ENCODE measurements around the gene SHROOM1.

The SHROOM1 gene

DNA sequence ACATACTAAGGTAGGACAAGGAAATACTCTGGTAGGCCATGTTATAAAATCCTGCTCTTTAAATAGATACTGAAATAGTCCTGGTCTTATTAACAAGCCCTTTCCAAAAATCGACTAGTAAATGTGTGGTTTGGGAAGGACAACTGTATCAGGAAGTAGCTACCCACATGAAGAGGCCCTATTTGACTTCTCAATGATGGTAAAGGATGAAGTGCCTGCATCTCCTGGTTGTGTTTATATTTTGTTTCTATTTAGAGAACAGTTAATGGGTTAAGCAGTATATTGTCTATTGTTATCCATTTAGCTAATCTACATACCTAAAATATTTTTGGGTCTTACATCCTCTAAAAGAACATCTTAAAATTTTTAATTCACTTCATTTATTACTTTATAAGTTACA lies 23.3 kb upstream of the SHROOM1 start:
- DNase-seq (ENCODE audit: low spot score), result no peak

DNA sequence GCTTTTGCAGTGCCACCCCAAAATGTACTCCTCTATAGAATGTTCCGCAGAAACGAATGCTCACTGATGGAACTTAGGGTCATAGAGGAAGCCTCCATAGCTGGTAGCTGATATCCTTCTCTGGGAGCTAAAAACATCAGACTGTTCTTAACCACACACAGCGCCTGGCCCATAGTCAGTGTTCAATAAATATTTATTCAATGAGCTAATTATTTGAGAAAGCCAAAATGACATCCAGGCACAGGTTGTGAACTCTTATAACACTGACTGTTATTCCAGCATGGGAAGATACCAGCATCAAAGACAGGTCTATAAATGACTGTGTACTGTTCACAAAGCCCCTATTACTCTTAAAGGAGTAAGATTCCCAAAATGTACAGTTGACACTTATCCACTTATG lies 22.9 kb upstream of the SHROOM1 start:
- DNase-seq (ENCODE audit: low spot score), result no peak

DNA sequence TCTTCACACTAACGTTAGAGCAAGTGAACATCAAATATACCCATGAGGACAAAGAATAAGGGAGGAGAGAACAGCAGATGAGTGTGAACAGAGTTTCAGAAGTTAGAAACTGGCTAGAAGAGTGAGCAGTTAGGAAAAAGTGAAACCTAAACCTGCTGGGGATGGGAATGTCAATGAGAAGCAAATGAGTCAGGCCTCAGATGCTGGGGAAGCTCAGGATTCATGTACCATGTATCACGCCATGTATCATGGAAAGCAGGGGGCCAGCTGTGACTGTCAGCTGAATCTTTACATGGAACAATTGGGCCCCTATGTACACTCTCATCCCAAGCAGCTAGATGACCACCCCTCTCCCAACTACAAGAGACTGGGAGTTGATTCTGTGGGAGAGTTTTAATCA lies 19.6 kb upstream of the SHROOM1 start:
- DNase-seq (ENCODE audit: low spot score), result no peak

DNA sequence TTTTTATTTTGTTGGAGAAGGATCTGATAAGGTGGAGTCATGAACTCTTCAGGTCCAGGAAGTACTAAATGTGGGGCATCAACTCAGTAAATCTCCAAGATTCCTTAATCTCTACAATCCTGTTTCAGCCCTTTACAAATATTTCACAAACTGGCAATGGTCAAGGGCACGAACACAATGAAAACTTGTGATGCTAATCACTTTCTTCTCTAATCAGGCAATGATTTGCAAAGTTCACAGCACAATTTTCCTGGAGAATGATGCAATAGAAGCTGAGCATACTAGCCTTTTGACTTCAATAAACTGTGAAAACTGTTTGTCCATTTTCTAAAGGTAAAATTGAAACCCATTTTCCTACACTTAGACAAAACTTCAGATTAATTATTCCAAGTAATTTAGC lies 18.9 kb upstream of the SHROOM1 start:
- DNase-seq (ENCODE audit: low spot score), result no peak

DNA sequence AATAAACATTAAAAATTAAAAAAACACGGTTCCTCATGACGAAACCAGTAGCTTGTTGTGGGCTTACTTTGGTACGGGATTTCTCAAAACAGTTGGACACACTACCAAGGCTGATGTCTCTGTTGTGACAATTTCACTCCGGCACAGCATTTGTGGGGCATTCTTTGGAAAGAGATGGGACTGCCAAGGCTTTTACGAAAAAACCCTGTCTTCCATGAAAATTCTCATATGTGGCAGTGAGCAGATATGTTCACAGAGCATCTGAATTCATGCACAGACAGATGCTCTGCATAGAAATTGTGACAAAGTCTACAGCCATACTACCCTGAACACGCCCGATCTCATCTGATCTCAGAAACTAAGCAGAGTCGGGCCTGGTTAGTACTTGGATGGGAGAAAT lies 17.8 kb upstream of the SHROOM1 start:
- DNase-seq (ENCODE audit: low spot score), result no peak

DNA sequence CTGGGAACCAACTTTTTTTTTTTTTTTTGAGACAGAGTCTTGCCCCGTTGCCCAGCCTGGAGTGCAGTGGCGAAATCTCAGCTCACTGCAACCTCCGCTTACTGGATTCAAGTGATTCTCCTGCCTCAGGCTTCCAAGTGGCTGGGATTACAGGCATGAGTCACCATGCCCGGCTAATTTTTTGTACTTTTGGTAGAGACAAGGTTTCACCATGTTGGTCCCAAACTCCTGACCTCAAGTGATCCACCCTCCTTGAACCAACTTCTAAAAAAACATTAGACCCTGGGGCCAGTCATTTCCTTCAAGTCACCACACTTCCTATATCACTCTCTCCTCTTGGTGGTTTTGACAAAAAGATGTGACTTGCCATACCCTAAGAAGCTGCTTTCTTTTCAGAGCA lies 10.9 kb upstream of the SHROOM1 start:
- no peak for DNase-seq (ENCODE audit: low spot score)

DNA sequence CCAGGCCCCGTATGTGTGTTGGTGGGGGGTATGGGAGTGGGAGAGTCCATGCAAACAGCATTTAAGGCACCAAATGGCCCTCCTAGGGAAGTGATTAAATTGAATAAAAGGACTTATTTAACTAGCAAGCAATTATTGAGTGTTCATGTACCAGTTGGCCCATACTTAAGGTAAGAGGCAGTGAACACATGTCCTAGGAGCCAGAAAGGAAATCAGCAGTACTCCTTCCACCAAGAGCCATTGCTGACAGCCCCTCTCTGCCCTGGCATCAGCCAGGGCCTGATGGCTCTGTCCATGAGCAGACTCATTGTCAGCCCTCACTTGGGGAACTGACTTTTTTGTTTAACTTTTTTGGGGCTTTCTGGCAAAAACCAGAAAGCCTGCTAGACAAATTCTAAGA lies 10.4 kb upstream of the SHROOM1 start:
- DNase-seq (ENCODE audit: low spot score), result no peak

DNA sequence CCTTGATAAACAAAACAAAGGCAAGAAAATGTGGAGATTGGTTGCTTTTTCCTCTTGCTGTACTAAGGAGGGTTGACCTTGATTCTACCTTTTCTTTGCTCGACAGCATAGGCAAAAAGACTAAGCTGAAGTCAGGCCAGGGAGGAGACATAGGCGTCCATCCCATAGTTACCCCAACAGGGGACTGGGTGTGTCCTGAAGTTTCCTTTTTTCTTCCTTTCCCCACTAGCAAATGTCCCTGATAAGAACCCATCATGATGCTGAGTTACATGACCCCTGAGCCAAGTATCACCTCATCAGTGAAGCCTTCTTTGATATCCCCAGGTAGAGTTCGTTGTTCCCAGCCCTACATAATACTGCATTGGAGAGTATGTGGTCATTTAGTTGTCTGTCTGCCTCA lies 9.9 kb upstream of the SHROOM1 start:
- no peak for DNase-seq (ENCODE audit: low spot score)

DNA sequence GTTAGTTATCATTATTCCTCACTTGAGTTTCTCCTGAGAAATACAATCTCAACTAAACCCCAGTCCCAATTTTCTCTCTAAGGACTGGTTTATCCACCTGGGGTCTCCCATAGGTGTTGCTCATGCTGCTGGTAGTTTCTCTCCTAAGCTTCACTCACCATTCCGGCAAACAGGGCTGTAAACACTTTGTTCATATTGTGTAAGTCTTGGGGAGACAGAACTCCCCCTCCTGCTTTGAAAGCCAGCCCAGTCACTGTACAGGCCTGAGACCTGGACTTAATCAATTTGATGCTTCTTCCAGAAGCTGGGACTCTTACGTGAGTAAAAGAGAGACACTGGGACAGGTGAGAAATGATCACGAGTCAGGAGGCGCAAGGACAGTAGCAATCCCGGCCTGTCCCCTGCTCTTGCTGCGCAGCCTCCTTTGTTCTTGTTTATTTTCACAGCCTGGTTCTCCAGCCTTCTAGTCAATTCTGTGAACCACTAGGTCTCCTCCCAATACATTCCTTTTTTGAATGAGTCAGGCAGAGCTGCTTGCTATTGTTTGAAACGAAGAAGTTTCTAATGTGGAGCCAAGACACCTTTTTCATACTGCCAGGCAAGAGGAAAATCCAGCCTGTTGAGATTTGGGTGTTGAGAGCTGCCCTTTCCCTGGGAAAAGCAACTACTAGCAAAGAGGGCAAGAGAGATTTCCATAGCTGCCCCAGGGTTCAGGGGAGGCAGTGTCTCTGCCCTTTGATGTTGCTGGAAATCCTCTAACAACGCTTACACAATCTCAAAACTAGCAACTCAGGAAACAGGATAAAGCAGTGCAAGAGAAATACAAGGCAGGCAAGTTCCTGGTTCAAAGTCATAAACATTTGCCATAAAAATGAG lies 9.2 kb upstream of the SHROOM1 start:
- no peak for DNase-seq (ENCODE audit: low spot score)

DNA sequence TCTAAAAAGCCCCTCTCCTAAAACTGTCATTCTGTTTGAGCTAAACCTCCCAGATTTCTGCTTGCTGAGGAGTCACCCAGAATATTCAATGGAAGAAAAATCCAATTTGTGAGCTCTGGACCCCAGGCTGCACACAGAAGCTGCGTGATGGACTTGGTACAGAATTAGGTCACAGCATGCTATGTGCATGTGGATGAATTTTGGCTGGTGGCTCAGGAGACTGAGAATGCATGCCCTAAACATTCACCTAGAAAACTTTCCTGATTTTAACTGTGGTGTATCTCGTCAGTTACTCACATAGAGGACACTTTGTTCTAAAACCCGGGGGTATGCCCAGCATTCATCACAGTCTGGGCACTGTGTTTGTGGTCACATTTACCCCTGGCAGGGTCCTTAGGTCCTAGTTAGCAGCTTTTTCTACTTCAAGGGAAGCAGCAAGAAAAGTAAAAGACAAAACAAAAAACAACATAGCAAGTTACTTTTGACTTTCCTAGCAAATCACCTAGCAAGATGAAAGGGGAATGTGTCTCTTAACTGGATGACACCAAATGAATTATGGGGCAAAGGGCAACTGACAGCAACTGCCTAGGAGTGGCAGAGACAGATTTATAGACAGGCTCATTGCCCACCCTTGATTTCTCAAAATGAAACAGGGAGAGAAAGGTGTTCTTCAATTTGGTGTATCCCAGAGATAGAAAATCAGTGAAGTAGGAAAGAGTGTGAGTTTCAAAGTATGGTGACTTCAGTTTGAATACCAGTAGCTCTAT lies 8.3 kb upstream of the SHROOM1 start:
- DNase-seq (ENCODE audit: low spot score), result no peak

DNA sequence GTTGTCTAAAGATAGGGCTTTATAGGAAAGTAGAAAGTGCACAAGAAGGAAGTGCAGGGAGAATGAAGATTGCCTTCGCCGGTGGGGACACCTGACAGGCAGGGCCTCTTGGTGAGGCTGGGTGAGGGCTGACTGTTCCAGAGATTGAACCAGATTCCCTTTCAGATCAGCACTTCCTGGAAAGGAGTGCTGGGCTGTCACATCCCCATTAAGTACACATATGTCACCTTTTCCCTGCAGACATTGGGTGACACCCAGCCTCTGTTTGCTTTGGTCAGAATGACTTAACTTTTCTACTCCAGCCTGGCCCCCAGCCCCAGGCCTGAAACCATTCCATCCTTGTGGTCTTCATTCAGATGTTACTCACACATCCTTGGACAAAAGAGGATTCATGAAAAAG lies 7.4 kb upstream of the SHROOM1 start:
- DNase-seq (ENCODE audit: low spot score), result no peak

DNA sequence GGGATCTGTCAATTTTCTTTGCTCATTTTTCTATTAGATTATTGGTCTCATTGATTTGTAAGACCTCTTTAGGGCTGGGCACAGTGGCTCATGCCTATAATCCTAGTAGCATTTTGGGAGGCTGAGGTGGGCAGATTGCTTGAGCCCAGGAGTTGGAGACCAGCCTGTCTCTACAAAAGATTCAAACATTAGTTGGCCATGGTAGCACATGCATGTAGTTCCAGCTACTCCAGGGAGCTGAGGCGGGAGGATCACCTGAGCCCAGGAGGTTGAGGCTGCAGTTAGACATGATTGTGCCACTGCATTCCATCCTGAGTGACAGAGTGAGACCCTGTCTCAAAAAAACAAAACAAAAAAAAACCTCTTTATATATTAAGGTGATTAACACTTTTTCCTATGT lies 6.4 kb upstream of the SHROOM1 start:
- DNase-seq (ENCODE audit: low spot score), result no peak

DNA sequence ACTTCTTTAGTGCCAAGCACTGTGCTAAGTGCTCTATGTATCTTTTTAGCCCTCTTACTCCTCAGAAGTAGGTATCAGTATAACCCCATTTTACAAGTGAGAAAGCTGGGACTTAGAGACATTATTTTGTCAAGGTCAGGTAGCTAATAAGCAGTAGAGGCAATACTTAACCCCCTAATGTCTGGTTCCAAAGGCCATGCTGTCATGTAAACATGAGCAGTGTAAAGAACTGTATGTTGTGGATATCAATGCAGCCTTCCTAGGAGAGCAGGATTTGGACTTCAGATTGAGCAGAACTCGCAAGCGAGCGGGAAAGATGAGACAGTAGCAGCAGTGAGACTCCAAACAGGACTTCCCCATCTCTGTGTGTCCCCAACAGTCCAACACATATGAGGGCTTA lies 3.6 kb upstream of the SHROOM1 start:
- no peak for DNase-seq (ENCODE audit: low spot score)

DNA sequence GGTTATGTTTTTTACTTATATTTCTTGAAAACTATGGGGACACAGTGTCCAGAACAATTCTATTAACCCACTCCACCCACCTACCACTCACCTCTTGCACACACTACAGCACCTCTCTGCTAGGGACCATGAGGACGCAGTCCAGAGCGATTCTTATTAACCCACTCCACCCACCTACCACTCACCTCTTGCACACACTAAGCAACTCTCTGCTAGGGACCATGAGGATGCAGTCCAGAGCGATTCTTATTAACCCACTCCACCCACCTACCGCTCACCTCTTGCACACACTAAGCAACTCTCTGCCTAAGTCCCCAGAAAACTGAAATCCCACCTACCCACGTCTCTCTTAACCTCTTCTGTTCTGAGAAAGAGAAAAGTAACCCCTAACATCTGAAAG lies 2.2 kb upstream of the SHROOM1 start:
- no peak for DNase-seq (ENCODE audit: low spot score)

DNA sequence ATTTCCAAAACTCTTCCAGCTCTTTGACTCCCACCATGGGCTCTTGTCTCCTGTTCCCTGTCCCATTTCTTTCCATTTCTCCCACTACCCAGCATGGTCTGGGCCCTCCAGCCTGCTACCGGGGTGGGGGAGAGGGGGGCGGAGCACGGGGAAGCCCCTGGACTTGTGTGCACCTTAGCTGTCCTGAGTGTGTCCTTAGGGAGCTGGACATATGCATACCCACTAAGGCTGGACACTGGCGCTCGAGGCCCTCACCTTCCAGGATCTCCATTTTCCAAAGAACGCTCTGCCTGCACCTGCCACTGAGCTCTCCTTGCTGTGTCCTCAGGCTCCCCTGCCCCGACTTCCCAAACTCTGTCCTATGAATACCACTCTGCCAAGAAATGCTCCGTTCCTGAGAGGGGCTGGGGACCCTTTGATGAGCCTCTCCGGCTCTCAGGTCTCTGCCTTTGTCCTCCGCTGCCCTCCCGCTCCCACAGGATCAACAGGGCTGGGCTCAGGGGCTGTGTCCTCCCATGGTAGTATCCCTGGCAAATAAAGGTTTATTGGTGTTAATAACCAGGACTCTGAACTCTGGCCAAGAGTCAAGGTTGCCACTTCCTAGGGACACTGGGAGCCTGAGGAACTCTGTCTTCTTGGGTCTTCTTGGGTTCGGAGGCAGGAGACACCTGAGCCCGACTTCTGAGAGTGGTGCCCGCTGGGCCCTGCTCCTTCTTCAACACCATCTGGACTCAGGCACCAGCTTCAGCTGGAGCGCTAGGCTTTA lies 831 bp upstream of the SHROOM1 start:
- DNase-seq (ENCODE audit: low spot score), result no peak

DNA sequence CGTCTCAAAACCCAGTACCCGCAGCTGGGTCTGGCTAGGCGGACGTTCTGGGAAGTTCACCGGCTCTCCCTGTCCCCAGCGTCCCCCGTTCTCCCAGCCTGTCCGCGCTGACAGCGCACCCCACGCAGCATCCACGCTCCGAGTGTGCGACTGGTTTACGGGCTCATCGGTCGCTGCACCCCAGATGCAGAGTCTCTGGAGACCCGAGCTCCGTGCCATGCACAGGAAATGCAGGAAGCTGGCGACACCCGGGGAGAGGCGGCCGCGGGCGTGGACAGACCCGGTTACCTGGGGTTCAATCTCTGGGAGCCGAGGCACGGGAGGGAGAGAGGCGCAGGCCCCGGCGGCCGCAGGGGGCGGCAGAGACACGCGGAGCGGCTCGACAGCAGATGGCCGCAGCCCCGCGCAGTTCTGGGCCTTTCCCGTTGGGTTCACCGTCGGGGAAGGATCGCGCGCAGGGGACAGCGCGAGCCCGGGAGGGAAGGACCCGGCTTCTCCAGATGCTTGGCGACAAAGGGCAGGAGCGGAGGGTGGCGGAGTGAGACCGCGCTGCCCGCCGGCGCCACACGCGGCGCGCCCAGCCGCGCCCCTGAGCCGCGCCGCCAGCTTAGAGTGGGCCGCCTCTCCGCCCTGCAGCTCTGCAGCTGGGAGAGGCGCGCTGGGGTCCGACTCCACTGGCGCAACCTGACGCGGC lies 558 bp downstream of the SHROOM1 start:
- peak; percentile 73 for DNase-seq (ENCODE audit: low spot score)

DNA sequence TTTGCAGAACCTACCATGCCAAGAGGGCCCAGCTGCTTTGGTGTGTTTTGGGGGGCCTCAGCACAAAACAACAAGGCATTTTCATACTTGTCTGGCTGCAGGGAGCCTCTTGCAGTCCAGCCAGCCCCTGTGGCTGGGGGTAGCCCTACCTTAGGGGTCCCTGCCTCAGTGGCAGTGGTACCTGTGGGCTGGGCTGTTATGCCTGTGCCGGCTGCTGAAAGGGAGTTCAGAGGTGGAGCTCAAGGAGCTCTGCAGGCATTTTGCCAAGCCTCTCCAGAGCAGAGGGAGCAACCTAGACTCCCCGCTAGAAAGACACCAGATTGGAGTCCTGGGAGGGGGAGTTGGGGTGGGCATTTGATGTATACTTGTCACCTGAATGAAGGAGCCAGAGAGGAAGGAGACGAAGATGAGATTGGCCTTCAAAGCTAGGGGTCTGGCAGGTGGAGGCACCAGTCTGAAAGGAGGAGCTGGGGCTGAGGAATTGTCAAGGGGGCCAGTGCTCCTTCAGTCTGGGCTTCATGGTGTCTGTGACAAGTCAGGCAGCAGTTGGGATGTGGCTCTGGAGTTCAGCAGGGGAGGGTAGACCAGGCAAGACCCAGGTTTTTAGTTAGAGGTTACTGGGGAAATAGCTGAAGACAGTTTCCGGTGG lies 1.5 kb downstream of the SHROOM1 start:
- DNase-seq (ENCODE audit: low spot score), result no peak

DNA sequence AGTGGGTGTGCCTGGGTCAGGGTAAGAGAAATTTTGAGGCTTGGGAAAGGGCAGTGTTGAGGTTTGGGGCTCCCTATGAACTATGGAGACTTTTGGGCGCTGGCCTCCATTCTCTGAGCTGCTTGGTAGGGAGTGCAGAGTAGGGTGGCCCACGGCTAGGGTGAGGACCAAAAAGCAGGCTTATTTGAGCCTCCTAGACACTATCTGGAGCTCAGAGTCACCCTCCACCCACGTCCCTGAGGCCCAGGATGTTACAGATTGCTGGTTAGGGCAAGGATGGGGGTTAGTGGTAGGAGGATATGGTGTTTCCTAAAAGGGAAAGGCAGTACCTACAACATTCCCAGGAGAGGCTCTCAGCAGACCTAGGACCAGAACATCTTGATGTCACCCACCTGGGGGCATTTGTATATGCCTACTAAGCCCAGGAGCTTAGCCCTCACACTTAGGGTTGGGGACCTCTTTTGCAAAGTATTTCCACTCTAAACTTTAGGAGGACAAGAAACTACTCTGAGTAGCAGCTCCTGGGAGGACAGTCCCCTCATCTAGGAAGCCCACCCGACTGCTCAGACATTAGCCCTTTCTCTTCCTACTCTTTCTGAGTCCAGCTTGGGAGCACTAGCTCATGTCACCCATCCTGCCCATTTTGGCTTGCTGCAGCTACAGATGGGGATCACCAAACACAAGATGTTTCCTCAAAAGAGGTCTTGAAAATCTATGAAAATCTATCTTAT lies 2.3 kb downstream of the SHROOM1 start:
- no peak for DNase-seq (ENCODE audit: low spot score)

DNA sequence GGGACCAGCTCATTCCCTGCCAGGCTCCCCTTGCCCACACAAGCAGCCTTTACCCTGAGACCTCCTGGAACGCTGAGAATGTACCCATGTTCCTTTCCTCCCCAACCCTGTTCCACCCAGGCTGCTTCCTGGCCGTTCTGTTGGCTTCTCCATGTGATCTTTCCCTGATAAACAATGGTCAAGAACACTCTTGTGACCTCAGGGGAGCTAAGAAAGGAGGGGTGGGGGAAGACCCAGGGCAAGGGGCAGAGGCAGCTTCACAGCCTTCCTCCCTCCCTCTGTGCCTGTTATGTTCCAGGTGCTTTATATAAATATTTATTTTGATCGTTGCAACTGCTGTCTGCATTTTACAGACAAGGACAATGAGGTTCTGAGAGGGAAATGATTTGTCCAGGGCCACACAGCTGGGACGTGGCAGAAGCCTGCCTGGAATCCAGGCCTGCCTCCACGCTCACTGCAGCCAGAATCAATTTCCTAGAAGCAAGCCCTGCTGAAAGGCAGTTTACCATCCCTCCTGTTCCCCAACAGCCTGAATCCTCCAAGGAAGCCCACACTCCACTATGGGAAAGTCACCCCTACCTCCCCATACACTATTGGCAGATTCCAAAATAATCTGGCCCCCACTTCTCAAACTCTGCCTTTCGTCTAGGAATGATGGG lies 3.9 kb downstream of the SHROOM1 start:
- no peak for DNase-seq (ENCODE audit: low spot score)

DNA sequence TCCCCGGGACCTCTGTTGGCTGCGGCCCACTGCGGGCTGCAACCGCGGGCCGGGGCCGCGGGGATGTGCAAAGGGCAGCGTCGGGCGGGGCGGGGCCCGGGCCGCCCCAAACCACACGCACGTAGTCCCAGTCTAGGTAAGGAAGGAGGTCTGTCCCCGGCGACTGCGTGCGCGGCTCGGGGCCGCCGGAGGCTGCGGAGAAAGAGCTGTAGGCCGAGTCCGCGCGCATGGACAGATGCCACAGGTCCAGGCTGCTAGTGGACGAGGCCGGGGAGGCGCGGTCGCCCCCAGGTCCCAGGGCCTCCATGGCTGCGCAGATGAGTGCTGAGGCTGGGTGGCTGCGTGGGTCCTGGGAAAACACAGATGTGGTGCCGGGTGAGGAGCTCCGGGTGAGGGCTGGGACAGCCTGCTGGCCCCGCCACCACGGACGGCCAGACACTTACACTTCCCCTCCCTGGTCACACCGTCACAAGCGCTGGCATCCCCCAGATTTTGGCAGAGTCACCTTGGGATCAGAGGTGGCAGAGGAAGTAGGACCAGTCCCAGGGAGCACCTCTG lies 4.5 kb downstream of the SHROOM1 start:
- no peak for DNase-seq (ENCODE audit: low spot score)

Data from SK-N-DZ (cell line).